Measurements from ENCODE around the gene CC2D2A. TPM values are rescaled to one million over a fixed set of nuclear protein-coding genes. Genes with fewer than 3 reads are reported as not detected.

The CC2D2A gene
- total RNA-seq, 1 donor from 2014 or later: 15.5 TPM

GRCh38 chr4:15504041-15504440 is 34.4 kb downstream of the CC2D2A start:
- Histone ChIP-seq H3K36me3 (peaks cover 6% of the 10 kb centered on the region), H3K4me1 (no peaks in the 10 kb centered on the region), H3K27me3 (no peaks in the 10 kb centered on the region), H3K4me3 (no peak overlapping the region), H3K9me3 (no peaks in the 10 kb centered on the region), H3K27ac (no peak overlapping the region)
- ATAC-seq (no peak), DNase-seq (no peak)
- TF ChIP-seq, protein P1, sequence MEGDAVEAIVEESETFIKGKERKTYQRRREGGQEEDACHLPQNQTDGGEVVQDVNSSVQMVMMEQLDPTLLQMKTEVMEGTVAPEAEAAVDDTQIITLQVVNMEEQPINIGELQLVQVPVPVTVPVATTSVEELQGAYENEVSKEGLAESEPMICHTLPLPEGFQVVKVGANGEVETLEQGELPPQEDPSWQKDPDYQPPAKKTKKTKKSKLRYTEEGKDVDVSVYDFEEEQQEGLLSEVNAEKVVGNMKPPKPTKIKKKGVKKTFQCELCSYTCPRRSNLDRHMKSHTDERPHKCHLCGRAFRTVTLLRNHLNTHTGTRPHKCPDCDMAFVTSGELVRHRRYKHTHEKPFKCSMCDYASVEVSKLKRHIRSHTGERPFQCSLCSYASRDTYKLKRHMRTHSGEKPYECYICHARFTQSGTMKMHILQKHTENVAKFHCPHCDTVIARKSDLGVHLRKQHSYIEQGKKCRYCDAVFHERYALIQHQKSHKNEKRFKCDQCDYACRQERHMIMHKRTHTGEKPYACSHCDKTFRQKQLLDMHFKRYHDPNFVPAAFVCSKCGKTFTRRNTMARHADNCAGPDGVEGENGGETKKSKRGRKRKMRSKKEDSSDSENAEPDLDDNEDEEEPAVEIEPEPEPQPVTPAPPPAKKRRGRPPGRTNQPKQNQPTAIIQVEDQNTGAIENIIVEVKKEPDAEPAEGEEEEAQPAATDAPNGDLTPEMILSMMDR (IDR thresholded peaks at IDR 0.05): no peak
- intact Hi-C loops (cut with DNase I): no loop called here

- TF ChIP-seq, protein P1 (IDR thresholded peaks at IDR 0.05): no peak
- ATAC-seq: no peak
- intact Hi-C loops (cut with DNase I): no loop called here
Measured at GRCh38 chr4:15506464-15506863, 36.8 kb downstream of the CC2D2A start.

GRCh38 chr4:15507679-15508078 is 38.0 kb downstream of the CC2D2A start:
- Histone ChIP-seq H3K27me3 (no peaks in the 10 kb centered on the region), H3K9me3 (no peaks in the 10 kb centered on the region), H3K36me3 (peaks cover 30% of the 10 kb centered on the region), H3K4me3 (no peak overlapping the region), H3K27ac (no peak overlapping the region), H3K4me1 (no peaks in the 10 kb centered on the region)
- ATAC-seq: no peak
- no peak for DNase-seq
- TF ChIP-seq, protein P1 (IDR thresholded peaks at IDR 0.05): no peak
- intact Hi-C loops (cut with DNase I): no loop called here

More at GRCh38 chr4:15506464-15506863, 36.8 kb downstream of the CC2D2A start:
- peaks cover 21% of the 10 kb centered on the region for H3K36me3 ChIP-seq
- DNase-seq: no peak
- no peak overlapping the region for H3K4me3 ChIP-seq
- no peak overlapping the region for H3K27ac ChIP-seq
- no peaks in the 10 kb centered on the region for H3K4me1 ChIP-seq
- H3K9me3 ChIP-seq: no peaks in the 10 kb centered on the region
- H3K27me3 ChIP-seq: no peaks in the 10 kb centered on the region

GRCh38 chr4:15510961-15511360 is 41.3 kb downstream of the CC2D2A start:
- H3K27ac ChIP-seq: no peak overlapping the region
- TF ChIP-seq, protein P1 (IDR thresholded peaks at IDR 0.05): no peak
- ATAC-seq: no peak
- no peak for DNase-seq
- H3K27me3 ChIP-seq: no peaks in the 10 kb centered on the region
- H3K9me3 ChIP-seq: no peaks in the 10 kb centered on the region
- H3K4me1 ChIP-seq: no peaks in the 10 kb centered on the region
- no peak overlapping the region for H3K4me3 ChIP-seq
- peaks cover 41% of the 10 kb centered on the region for H3K36me3 ChIP-seq
- intact Hi-C loops (cut with DNase I): no loop called here

GRCh38 chr4:15513545-15513944 is 43.9 kb downstream of the CC2D2A start:
- Histone ChIP-seq H3K36me3 (peaks cover 42% of the 10 kb centered on the region), H3K4me3 (no peak overlapping the region), H3K27me3 (no peaks in the 10 kb centered on the region), H3K4me1 (no peaks in the 10 kb centered on the region), H3K9me3 (no peaks in the 10 kb centered on the region), H3K27ac (no peak overlapping the region)
- TF ChIP-seq, protein P1 (IDR thresholded peaks at IDR 0.05): no peak
- no peak for ATAC-seq
- intact Hi-C loops (cut with DNase I): no loop called here
- no peak for DNase-seq

DNA sequence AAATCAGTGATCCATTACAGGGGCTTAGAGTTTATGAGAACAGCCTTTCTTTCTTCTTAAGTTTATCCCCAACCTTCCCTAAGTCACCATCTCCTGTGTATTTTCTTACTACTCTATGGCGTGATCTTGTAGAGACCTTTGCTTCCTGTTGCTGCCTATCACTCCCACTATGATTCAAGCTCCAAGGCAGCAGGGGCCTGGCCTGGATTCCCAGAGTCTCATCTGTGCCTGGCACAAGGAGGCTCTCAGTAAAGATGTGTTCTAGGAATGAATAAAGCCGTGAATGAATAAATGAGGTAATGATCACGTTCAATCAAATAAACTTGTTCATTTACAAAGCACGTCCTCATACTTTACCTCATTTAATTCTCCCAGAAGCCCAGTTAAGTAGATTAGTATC is 45.4 kb downstream of the CC2D2A start:
- H3K9me3 ChIP-seq: no peaks in the 10 kb centered on the region
- TF ChIP-seq, protein P1 (IDR thresholded peaks at IDR 0.05): no peak
- H3K27me3 ChIP-seq: no peaks in the 10 kb centered on the region
- intact Hi-C loops (cut with DNase I): no loop called here
- H3K36me3 ChIP-seq: peaks cover 41% of the 10 kb centered on the region
- H3K4me1 ChIP-seq: no peaks in the 10 kb centered on the region
- ATAC-seq: no peak
- no peak overlapping the region for H3K27ac ChIP-seq
- no peak overlapping the region for H3K4me3 ChIP-seq
- DNase-seq: no peak

All from upper lobe of right lung (tissue), 1 donor.